HepG2 (cell line): ENCODE results near the gene IL3RA. TPM values are rescaled to one million over a fixed set of nuclear protein-coding genes. Genes with fewer than 3 reads are reported as not detected.

Experiments used
- ATAC-seq: fragments of 200-7000 bp; cut with Tn5 transposase; 3 replicates; pipeline ENCODE4 v1.9.1; 2020; ENCODE audit warnings: mild to moderate bottlenecking, moderate library complexity
- BruUV-seq: library from RNA; stranded (reverse); fragments of 400-500 nt; replicated peaks from 2 replicates; lab custom pipeline; 2021; lab: Mats Ljungman, UMichigan
- CTCF ChIA-PET: fragments of 300-600 bp; formaldehyde crosslinking; extraction: SDS; loops from one replicate; lab custom pipeline; 2021; ENCODE audit warnings: low total read pairs, inconsistent platforms, low intra/inter-chr PET ratio; lab: Yijun Ruan, JAX
- POLR2A ChIA-PET: fragments of 350-600 bp; sonication (Branson Sonifier 250); formaldehyde crosslinking; loops from one replicate; lab custom pipeline; 2020; ENCODE audit warnings: antibody characterized with exemption, inconsistent platforms; lab: Yijun Ruan, JAX
- DNase-seq: peaks from one replicate; pipeline ENCODE4 v3.0.0-alpha.2; 2015; ENCODE audit warnings: low spot score
- FAIRE-seq: peaks from 3 replicates; lab custom pipeline; 2011; peaks lifted over from hg19 to GRCh38; lab: Jason Lieb, UNC
- H2AFZ ChIP-seq: one replicate; pipeline ENCODE4 v1.6.1; 2011; ENCODE audit warnings: low read length, inconsistent platforms
- H3K27ac ChIP-seq: fragments of 300-600 bp; 3 replicates; pipeline ENCODE4 v1.8.0; 2011; ENCODE audit warnings: mixed run types, mild to moderate bottlenecking, mixed read lengths, low read length, inconsistent platforms; ENCODE audit not compliant: insufficient read depth; ENCODE audit errors: extremely low read length
- H3K27me3 ChIP-seq, 2 experiments: fragments of 200-600 bp in 1 of 2; 2 replicates in 1 of 2; 3 replicates in 1 of 2; pipeline versions ENCODE4 v1.6.0 to v1.8.0; 2011; ENCODE audit warnings: low read length in 2 of 2, mild to moderate bottlenecking in 2 of 2, moderate library complexity in 2 of 2, inconsistent platforms in 1 of 2; ENCODE audit not compliant: insufficient read depth in 2 of 2, control insufficient read depth in 1 of 2
- H3K36me3 ChIP-seq, 2 experiments: fragments of 200-600 bp in 1 of 2; replicated peaks in 1 of 2; 2 replicates in 1 of 2; 3 replicates in 1 of 2; pipeline versions ENCODE4 v1.5.1 to v1.8.0; 2011; ENCODE audit warnings: low read length in 2 of 2, inconsistent platforms in 1 of 2; ENCODE audit not compliant: insufficient read depth in 2 of 2, control insufficient read depth in 1 of 2
- H3K4me1 ChIP-seq: 2 replicates; pipeline ENCODE4 v1.5.1; 2012; ENCODE audit warnings: low read length, inconsistent platforms; ENCODE audit not compliant: insufficient read depth
- H3K4me2 ChIP-seq: 2 replicates; pipeline ENCODE4 v1.6.0; 2011; ENCODE audit warnings: low read depth, low read length, inconsistent platforms
- H3K4me3 ChIP-seq, 3 experiments: fragments of 200-600 bp in 1 of 3; sonication (generic), shearing (Covaris generic) in 1 of 3; replicated peaks in 1 of 3; 2 replicates each; pipeline ENCODE4 v1.5.1; 2011 to 2016; ENCODE audit warnings: low read length in 3 of 3, inconsistent platforms in 2 of 3, low read depth in 2 of 3, mild to moderate bottlenecking in 2 of 3, control low read depth in 1 of 3, mixed read lengths in 1 of 3; ENCODE audit not compliant: insufficient read depth in 1 of 3
- H3K79me2 ChIP-seq: one replicate; pipeline ENCODE4 v1.6.1; 2011; ENCODE audit warnings: low read length, inconsistent platforms; ENCODE audit not compliant: insufficient read depth
- H3K9ac ChIP-seq: 2 replicates; pipeline ENCODE4 v1.6.0; 2011; ENCODE audit warnings: mild to moderate bottlenecking, low read depth, low read length, inconsistent platforms; ENCODE audit not compliant: insufficient read depth
- H3K9me3 ChIP-seq: 2 replicates; pipeline ENCODE4 v1.5.1; 2012; ENCODE audit warnings: mild to moderate bottlenecking, low read length
- H4K20me1 ChIP-seq: 2 replicates; pipeline ENCODE4 v1.6.0; 2011; ENCODE audit warnings: inconsistent platforms, mild to moderate bottlenecking, low read length, moderate library complexity; ENCODE audit not compliant: insufficient read depth
- CERS6 ChIP-seq: sonication (generic); formaldehyde crosslinking; IDR thresholded peaks from 2 replicates; pipeline ENCODE4 v1.5.0; 2020; ENCODE audit warnings: missing genetic modification reagents
- CTCF ChIP-seq: sonication (generic); formaldehyde crosslinking; IDR thresholded peaks from 2 replicates; pipeline ENCODE4 v1.5.0; 2020; ENCODE audit warnings: mild to moderate bottlenecking, missing genetic modification reagents, moderate library complexity
- HNF4G ChIP-seq, 2 experiments: sonication (generic) in 1 of 2; formaldehyde crosslinking in 1 of 2; IDR thresholded peaks; 2 replicates each; pipeline versions ENCODE4 v1.4.0 to v1.6.1; 2011 to 2020; ENCODE audit warnings: borderline replicate concordance in 2 of 2, low read depth in 2 of 2, mild to moderate bottlenecking in 2 of 2, low read length in 1 of 2, missing genetic modification reagents in 1 of 2, moderate library complexity in 1 of 2
- MAFF ChIP-seq: IDR thresholded peaks from 2 replicates; pipeline ENCODE4 v1.6.1; 2011; ENCODE audit warnings: low read depth, low read length, improper control_type of control experiment
- POLR2G ChIP-seq: fragments of 200-400 bp; formaldehyde crosslinking; IDR thresholded peaks from 2 replicates; pipeline ENCODE4 v1.6.1; 2018; ENCODE audit warnings: mild to moderate bottlenecking, low read depth, low read length, moderate library complexity
- REXO4 ChIP-seq: sonication (generic); formaldehyde crosslinking; IDR thresholded peaks from 2 replicates; pipeline ENCODE4 v1.8.0; 2022; ENCODE audit warnings: missing genetic modification reagents, mild to moderate bottlenecking, borderline replicate concordance
- RNF219 ChIP-seq: sonication (generic); formaldehyde crosslinking; IDR thresholded peaks from 2 replicates; pipeline ENCODE4 v1.5.0; 2020; ENCODE audit warnings: mild to moderate bottlenecking, missing genetic modification reagents
- TRAFD1 ChIP-seq: sonication (generic); formaldehyde crosslinking; IDR thresholded peaks from 2 replicates; pipeline ENCODE4 v1.5.1; 2020; ENCODE audit warnings: missing genetic modification reagents, mild to moderate bottlenecking, borderline replicate concordance
- YEATS4 ChIP-seq: sonication (generic); formaldehyde crosslinking; IDR thresholded peaks from 2 replicates; pipeline ENCODE4 v1.4.0; 2020; ENCODE audit warnings: missing genetic modification reagents, borderline replicate concordance
- ZNF256 ChIP-seq: sonication (generic); formaldehyde crosslinking; conservative IDR thresholded peaks from 2 replicates; pipeline ENCODE4 v1.4.0; 2020; ENCODE audit warnings: missing genetic modification reagents
- ZNF280D ChIP-seq: sonication (generic); formaldehyde crosslinking; IDR thresholded peaks from 2 replicates; pipeline ENCODE4 v1.5.1; 2020; ENCODE audit warnings: mild to moderate bottlenecking, missing genetic modification reagents
- ZNF709 ChIP-seq: sonication (generic); formaldehyde crosslinking; IDR thresholded peaks from 2 replicates; pipeline ENCODE4 v1.5.0; 2020; ENCODE audit warnings: mild to moderate bottlenecking, missing genetic modification reagents
- ZNF790 ChIP-seq: sonication (generic); formaldehyde crosslinking; IDR thresholded peaks from 2 replicates; pipeline ENCODE4 v1.8.0; 2022; ENCODE audit warnings: missing genetic modification reagents, mild to moderate bottlenecking, borderline replicate concordance
- WGBS: methylation state at CpG from one replicate; pipeline ENCODE4 v1.1.6; 2017; ENCODE audit warnings: low lambda C conversion rate; 5-methylcytosine and 5-hydroxymethylcytosine counted together
- in situ Hi-C: cut with HindIII; loops from 2 replicates; pipeline ENCODE4 v1.10.0; 2017; ENCODE audit warnings: low pct_unique_long_range_greater_than_20kb; ENCODE audit not compliant: extremely low pct_ligation_motif_present
- intact Hi-C: fragments of 100-400 bp; cut with micrococcal nuclease; formaldehyde crosslinking; loops from one replicate; pipeline ENCODE4 v1.10.0; 2022; ENCODE audit not compliant: unreplicated experiment
- polyA plus RNA-seq, 8 experiments: library from polyadenylated mRNA; depleted of rRNA in 3 of 8; stranded (reverse) in 7 of 8; unstranded in 1 of 8; fragments of >200 nt; fragmentation: Illumina TruSeq in 4 of 8; extraction: Trizol in 4 of 8; gene quantifications; 2 replicates each; pipeline versions ENCODE4 v1.2.1 to v1.2.3, GENCODE V29; 2011 to 2016; ENCODE audit warnings: low read depth in 4 of 8, missing spikeins in 1 of 8, mixed read lengths in 1 of 8; ENCODE audit not compliant: insufficient read depth in 1 of 8
- total RNA-seq, 5 experiments: library from RNA; depleted of rRNA; stranded (reverse); fragments of >200 nt; fragmentation: Illumina TruSeq; extraction: Trizol; gene quantifications; 2 replicates each; pipeline ENCODE4 v1.2.3, GENCODE V29; 2016; ENCODE audit warnings: low read depth in 1 of 5

Gene IL3RA
- total and polyA plus RNA-seq, 2 of the 13 experiments (the other 11 are each of a cell fraction or from before 2014, with no cell fraction given): not detected

GRCh38 chrX:1291110-1291740 is 45.4 kb upstream of the IL3RA start:
- BruUV-seq: no TSS peak
- no peaks in the 10 kb centered on the region for H4K20me1 ChIP-seq
- POLR2A ChIA-PET: no interaction called here
- TF ChIP-seq REXO4 (CRISPR knock-in tag): no peak
- TF ChIP-seq TRAFD1 (CRISPR knock-in tag): no peak
- no peak for TF ChIP-seq ZNF790 (CRISPR knock-in tag)
- TF ChIP-seq ZNF709: no peak
- no peak for TF ChIP-seq POLR2G
- no peak for TF ChIP-seq RNF219 (CRISPR knock-in tag)
- no peak for TF ChIP-seq CERS6 (CRISPR knock-in tag)
- no peak for TF ChIP-seq ZNF256 (CRISPR knock-in tag)
- TF ChIP-seq YEATS4: no peak
- TF ChIP-seq ZNF280D (CRISPR knock-in tag): no peak
- TF ChIP-seq CTCF (CRISPR knock-in tag): no peak
- TF ChIP-seq HNF4G (IDR thresholded peaks at IDR 0.05; ENCODE audit: borderline replicate concordance, low read depth, low read length): no peak
- no peak for TF ChIP-seq HNF4G (CRISPR knock-in tag; IDR thresholded peaks at IDR 0.05; ENCODE audit: borderline replicate concordance, low read depth)
- TF ChIP-seq MAFF: no peak

More at GRCh38 chrX:1291110-1291740, 45.4 kb upstream of the IL3RA start:
- FAIRE-seq: no peak
- no peak overlapping the region for H3K4me3 ChIP-seq
- H3K36me3 ChIP-seq: no peaks in the 10 kb centered on the region
- in situ Hi-C loops (no loop called here), intact Hi-C loops (no loop called here)
- H2AFZ ChIP-seq: no peak overlapping the region
- DNase-seq: no peak
- CTCF ChIA-PET: no interaction called here
- H3K4me2 ChIP-seq: no peak overlapping the region
- WGBS: 16% methylated on average over 9 of the region's 9 CpGs
- no peaks in the 10 kb centered on the region for H3K4me1 ChIP-seq
- H3K9me3 ChIP-seq: no peaks in the 10 kb centered on the region
- peaks cover 0 to 3% of the 10 kb centered on the region in 2 experiments; a peak in 1 of 5 replicates for H3K27me3 ChIP-seq
- H3K9ac ChIP-seq: no peak overlapping the region
- H3K79me2 ChIP-seq: no peaks in the 10 kb centered on the region
- no peak overlapping the region for H3K27ac ChIP-seq
- ATAC-seq: no peak
